Measurements from ENCODE around the gene IL11RA.

- TF ChIP-seq GATA2 (IDR thresholded peaks at IDR 0.05; ENCODE audit: low read depth, low read length) (no peak), GATA3 (IDR thresholded peaks at IDR 0.05; ENCODE audit: low read depth, low read length) (no peak)
Observed at GRCh38 chr9:34662526-34663302, 10.7 kb downstream of the IL11RA start, which contains the start of gene CCL27.
